Hepatocyte (in vitro differentiated cells): ENCODE data around the gene WSCD2. TPM values are rescaled to one million over a fixed set of nuclear protein-coding genes. Genes with fewer than 3 reads are reported as not detected.

Source experiments
- DNase-seq: peaks from one replicate; pipeline ENCODE4 v3.0.0-alpha.2; 2016; ENCODE audit warnings: low spot score
- H2AFZ ChIP-seq: fragments of 200-600 bp; sonication (generic); 2 replicates; pipeline ENCODE4 v1.6.0; 2016; ENCODE audit warnings: antibody characterized with exemption, mild to moderate bottlenecking
- H3K27ac ChIP-seq: fragments of 200-600 bp; sonication (generic); 2 replicates; pipeline ENCODE4 v1.5.1; 2016; ENCODE audit warnings: mild to moderate bottlenecking
- H3K27me3 ChIP-seq: fragments of 200-600 bp; sonication (generic); 2 replicates; pipeline ENCODE4 v1.6.1; 2016
- H3K36me3 ChIP-seq: fragments of 200-600 bp; sonication (generic); replicated peaks from 2 replicates; pipeline ENCODE4 v1.5.1; 2016; ENCODE audit warnings: low read depth; ENCODE audit not compliant: insufficient read depth
- H3K4me1 ChIP-seq: fragments of 200-600 bp; sonication (generic); 2 replicates; pipeline ENCODE4 v1.5.1; 2016; ENCODE audit warnings: mild to moderate bottlenecking, moderate library complexity; ENCODE audit not compliant: insufficient read depth
- H3K4me2 ChIP-seq: fragments of 200-600 bp; sonication (generic); 2 replicates; pipeline ENCODE4 v1.6.0; 2016
- H3K4me3 ChIP-seq: fragments of 200-600 bp; sonication (generic); 2 replicates; pipeline ENCODE4 v1.5.1; 2016; ENCODE audit warnings: mild to moderate bottlenecking
- H3K79me2 ChIP-seq: fragments of 200-600 bp; sonication (generic); 2 replicates; pipeline ENCODE4 v1.6.0; 2017; ENCODE audit warnings: mild to moderate bottlenecking
- H3K9me2 ChIP-seq: fragments of 200-600 bp; sonication (generic); replicated peaks from 2 replicates; pipeline ENCODE4 v1.6.0; 2017; ENCODE audit warnings: mild to moderate bottlenecking; ENCODE audit not compliant: insufficient read depth
- H3K9me3 ChIP-seq: fragments of 200-600 bp; sonication (generic); 2 replicates; pipeline ENCODE4 v1.5.1; 2016; ENCODE audit warnings: low read depth, mild to moderate bottlenecking
- H4K20me1 ChIP-seq: fragments of 200-600 bp; sonication (generic); 2 replicates; pipeline ENCODE4 v1.6.0; 2016; ENCODE audit warnings: mild to moderate bottlenecking; ENCODE audit not compliant: insufficient read depth, poor library complexity, severe bottlenecking
- EZH2 ChIP-seq: fragments of 200-600 bp; sonication (generic); IDR thresholded peaks from 2 replicates; pipeline ENCODE4 v1.6.1; 2016; ENCODE audit warnings: antibody characterized with exemption, mild to moderate bottlenecking, borderline replicate concordance
- EZH2phosphoT487 ChIP-seq: fragments of 200-600 bp; sonication (generic); IDR thresholded peaks from one replicate; pipeline ENCODE4 v1.6.1; 2018; ENCODE audit warnings: antibody characterized with exemption, mild to moderate bottlenecking, low read depth, moderate library complexity; ENCODE audit not compliant: unreplicated experiment, severe bottlenecking
- WGBS: methylation state at CpG from one replicate; pipeline ENCODE4 v1.1.6; 2016; ENCODE audit warnings: low lambda C conversion rate; ENCODE audit errors: missing lambda C conversion rate; 5-methylcytosine and 5-hydroxymethylcytosine counted together
- polyA plus RNA-seq: library from polyadenylated mRNA; unstranded; fragments of >200 nt; fragmentation: Nextera tagmentation; extraction: Ambion mirVana; gene quantifications from 2 replicates; pipeline ENCODE4 v1.2.1, GENCODE V29; 2016
- total RNA-seq: library from RNA; depleted of rRNA; stranded (reverse); fragments of >200 nt; gene quantifications from 2 replicates; pipeline ENCODE4 v1.2.3, GENCODE V29; 2014
- TF ChIP-seq, protein P1 (sequence below): fragments of 200-600 bp; sonication (generic); IDR thresholded peaks from 2 replicates; pipeline ENCODE4 v1.5.1; 2016; ENCODE audit warnings: antibody characterized with exemption, mild to moderate bottlenecking; ENCODE audit not compliant: poor library complexity

WSCD2 gene
- total and polyA plus RNA-seq, 2 experiments from 2014 or later = 4.2 to 4.3 TPM

DNA sequence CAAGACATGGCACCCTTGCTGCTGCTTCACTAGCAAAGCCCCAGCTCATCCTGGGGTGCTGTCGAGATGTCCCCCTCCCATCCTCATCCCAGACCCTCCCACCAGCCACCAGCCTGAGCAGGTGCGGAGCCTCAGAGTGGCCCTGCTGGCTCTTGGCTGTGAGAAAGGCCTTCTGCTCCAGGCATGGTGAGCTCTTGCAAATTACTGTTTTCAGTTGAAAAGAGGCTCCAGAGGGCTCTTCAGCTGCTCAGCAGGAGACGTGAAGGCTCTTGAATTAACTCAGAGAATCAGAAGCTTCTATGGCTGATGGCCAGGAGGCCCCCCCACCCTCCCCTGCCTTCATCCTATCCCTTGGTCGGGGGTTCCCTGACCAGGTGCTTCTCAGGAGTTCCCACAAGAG, 44.1 kb downstream of the WSCD2 start:
- no peak for DNase-seq
- Histone ChIP-seq H3K4me1 (no peaks in the 10 kb centered on the region), H3K27me3 (peaks cover 3% of the 10 kb centered on the region), H3K9me3 (no peaks in the 10 kb centered on the region), H3K36me3 (no peaks in the 10 kb centered on the region), H3K4me2 (no peak overlapping the region), H3K4me3 (no peak overlapping the region), H3K9me2 (no peaks in the 10 kb centered on the region), H4K20me1 (no peaks in the 10 kb centered on the region), H3K79me2 (no peaks in the 10 kb centered on the region), H3K27ac (no peak overlapping the region), H2AFZ (no peak overlapping the region)
- 32% methylated on average over 3 of the region's 4 CpGs for WGBS
- TF ChIP-seq EZH2phosphoT487 (no peak), EZH2 (no peak)
- TF ChIP-seq, protein P1, sequence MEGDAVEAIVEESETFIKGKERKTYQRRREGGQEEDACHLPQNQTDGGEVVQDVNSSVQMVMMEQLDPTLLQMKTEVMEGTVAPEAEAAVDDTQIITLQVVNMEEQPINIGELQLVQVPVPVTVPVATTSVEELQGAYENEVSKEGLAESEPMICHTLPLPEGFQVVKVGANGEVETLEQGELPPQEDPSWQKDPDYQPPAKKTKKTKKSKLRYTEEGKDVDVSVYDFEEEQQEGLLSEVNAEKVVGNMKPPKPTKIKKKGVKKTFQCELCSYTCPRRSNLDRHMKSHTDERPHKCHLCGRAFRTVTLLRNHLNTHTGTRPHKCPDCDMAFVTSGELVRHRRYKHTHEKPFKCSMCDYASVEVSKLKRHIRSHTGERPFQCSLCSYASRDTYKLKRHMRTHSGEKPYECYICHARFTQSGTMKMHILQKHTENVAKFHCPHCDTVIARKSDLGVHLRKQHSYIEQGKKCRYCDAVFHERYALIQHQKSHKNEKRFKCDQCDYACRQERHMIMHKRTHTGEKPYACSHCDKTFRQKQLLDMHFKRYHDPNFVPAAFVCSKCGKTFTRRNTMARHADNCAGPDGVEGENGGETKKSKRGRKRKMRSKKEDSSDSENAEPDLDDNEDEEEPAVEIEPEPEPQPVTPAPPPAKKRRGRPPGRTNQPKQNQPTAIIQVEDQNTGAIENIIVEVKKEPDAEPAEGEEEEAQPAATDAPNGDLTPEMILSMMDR = no peak

DNA sequence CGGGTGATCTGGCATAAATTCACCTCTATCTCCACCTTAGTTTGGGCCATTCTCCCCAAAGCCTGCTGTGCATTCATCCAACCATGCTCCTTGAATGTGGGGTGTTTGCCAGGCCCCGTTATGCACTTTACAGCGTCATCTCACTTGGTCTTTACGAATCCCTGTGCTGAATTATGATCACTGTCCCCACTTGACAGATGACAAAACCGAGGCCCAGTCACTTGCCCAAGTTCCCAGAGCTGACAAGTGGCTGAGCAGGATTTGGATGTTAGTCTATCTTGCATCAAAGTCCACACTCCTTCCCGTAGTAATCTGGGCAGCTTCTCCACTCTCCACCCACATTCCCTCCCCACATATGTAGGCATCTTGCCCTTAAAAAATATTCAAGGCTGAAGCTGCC, 44.8 kb downstream of the WSCD2 start:
- no peak overlapping the region for H2AFZ ChIP-seq
- H3K4me1 ChIP-seq = no peaks in the 10 kb centered on the region
- no peaks in the 10 kb centered on the region for H3K9me3 ChIP-seq
- WGBS = 80% methylated on average over 6 of the region's 6 CpGs
- no peaks in the 10 kb centered on the region for H3K36me3 ChIP-seq
- H3K79me2 ChIP-seq = no peaks in the 10 kb centered on the region
- DNase-seq = no peak
- H3K4me2 ChIP-seq = no peak overlapping the region
- no peak overlapping the region for H3K27ac ChIP-seq
- H3K27me3 ChIP-seq = peaks cover 3% of the 10 kb centered on the region
- no peaks in the 10 kb centered on the region for H3K9me2 ChIP-seq
- H4K20me1 ChIP-seq = no peaks in the 10 kb centered on the region
- TF ChIP-seq EZH2phosphoT487 (no peak), EZH2 (no peak)
- TF ChIP-seq, protein P1 = no peak
- H3K4me3 ChIP-seq = no peak overlapping the region

DNA sequence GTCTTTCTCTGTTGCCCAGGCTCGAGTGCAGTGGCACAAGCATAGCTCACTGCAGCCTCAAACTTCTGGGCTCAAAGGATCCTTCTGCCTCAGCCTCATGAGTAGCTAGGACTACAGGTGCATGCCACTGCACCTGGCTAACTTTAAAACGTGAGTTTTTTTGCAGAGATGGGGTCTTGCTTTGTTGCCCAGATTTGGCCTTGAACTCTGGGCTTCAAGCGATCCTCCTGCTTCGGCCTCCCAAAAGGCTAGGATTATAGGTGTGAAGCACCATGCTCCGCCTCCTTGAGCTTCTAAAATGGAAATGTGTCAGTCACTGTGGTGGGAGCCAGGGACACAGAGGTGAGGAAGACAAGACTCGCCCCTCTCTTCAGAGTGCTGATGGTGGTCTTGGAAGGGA, 45.6 kb downstream of the WSCD2 start:
- Histone ChIP-seq H3K9me3 (no peaks in the 10 kb centered on the region), H3K27me3 (peaks cover 3% of the 10 kb centered on the region), H3K27ac (no peak overlapping the region), H3K36me3 (no peaks in the 10 kb centered on the region), H3K4me3 (no peak overlapping the region), H3K4me2 (no peak overlapping the region), H3K79me2 (no peaks in the 10 kb centered on the region), H4K20me1 (no peaks in the 10 kb centered on the region), H3K4me1 (no peaks in the 10 kb centered on the region), H2AFZ (no peak overlapping the region), H3K9me2 (no peaks in the 10 kb centered on the region)
- WGBS = 86% methylated on average over 6 of the region's 6 CpGs
- DNase-seq = no peak
- no peak for TF ChIP-seq EZH2
- TF ChIP-seq, protein P1 = no peak
- no peak for TF ChIP-seq EZH2phosphoT487

DNA sequence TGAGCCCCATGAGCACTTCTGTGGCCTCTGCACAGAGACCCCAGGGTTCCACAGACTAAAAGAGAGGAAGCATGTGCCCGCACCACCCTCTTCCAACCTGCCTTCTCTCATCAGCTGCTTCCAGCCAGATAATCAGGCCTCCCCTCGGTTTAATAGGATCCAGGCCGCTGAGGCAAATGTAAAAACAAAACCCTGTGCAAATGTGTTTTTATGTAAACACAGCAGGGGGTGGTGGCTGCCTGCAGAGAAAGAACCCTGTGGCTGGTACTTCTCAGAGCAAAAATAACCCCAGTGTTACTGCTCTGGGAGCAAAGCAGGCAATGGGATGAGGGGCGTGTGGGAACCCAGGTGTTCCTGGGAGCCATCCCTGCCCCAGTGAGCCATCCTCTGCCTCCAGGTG, 46.2 kb downstream of the WSCD2 start:
- H4K20me1 ChIP-seq = no peaks in the 10 kb centered on the region
- H3K9me2 ChIP-seq = no peaks in the 10 kb centered on the region
- TF ChIP-seq, protein P1 = no peak
- TF ChIP-seq EZH2 = no peak
- no peak for TF ChIP-seq EZH2phosphoT487
- H3K79me2 ChIP-seq = no peaks in the 10 kb centered on the region
- no peaks in the 10 kb centered on the region for H3K27me3 ChIP-seq
- H3K27ac ChIP-seq = no peak overlapping the region
- no peak overlapping the region for H3K4me2 ChIP-seq
- no peak overlapping the region for H2AFZ ChIP-seq
- no peak overlapping the region for H3K4me3 ChIP-seq
- no peak for DNase-seq
- H3K4me1 ChIP-seq = no peaks in the 10 kb centered on the region
- no peaks in the 10 kb centered on the region for H3K36me3 ChIP-seq
- no peaks in the 10 kb centered on the region for H3K9me3 ChIP-seq
- WGBS = 29% methylated on average over 4 of the region's 4 CpGs
